ENCODE measurements around the gene NEK11. TPM values are rescaled to one million over a fixed set of nuclear protein-coding genes. Genes with fewer than 3 reads are reported as not detected.

The NEK11 gene
- polyA plus RNA-seq, 1 of the 3 experiments (the other 2 are of a cell fraction), result 4.7 TPM

DNA sequence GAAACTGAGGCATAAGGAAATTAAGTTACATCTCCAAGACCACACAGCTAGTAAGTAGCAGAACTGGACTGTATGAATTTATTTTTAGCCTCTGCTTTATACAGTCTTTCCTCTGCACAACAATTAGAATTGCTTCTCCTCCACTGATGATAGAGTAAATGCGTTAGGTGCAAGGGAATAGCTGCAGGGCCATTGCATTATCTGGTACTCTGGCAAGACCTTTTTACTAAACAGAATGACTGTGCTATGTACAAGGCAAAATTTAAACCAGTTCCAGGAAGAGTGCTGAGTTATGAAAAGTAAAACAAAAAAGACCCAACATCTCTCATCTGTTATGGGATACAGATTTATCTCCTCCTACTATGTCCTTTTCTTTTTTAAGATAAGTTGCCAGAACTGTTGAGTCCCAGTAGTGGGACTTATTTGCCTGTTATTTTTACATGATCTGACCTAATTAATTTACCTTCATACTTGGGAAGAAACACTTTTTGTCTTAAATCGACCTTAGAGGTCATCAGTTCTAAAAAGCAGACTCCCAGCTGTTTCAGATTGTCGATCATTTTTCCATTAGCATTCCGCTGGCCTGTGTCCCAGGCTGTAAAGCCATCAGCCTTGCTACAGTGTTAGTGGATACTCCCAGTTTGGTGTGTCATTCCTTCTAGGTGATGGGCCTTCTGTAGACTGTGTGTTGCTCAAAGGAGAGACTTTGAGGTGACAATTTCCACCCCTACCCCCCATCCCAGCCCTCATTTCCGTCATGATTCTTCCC lies 207.4 kb downstream of the NEK11 start:
- no peaks in the 10 kb centered on the region for H3K79me2 ChIP-seq (ENCODE audit: insufficient read depth)
- H3K9ac ChIP-seq, result no peak overlapping the region
- TF ChIP-seq GATA2 (CRISPR knock-in tag; IDR thresholded peaks at IDR 0.05) (peak; percentile 39), TCF12 (IDR thresholded peaks at IDR 0.05) (no peak), RXRA (IDR thresholded peaks at IDR 0.05; ENCODE audit: borderline replicate concordance, low read depth) (no peak), EP300 (IDR thresholded peaks at IDR 0.05; ENCODE audit: borderline replicate concordance in 1 of 2, low read depth in 1 of 2, low read length in 1 of 2) (peak in 1 of 2 experiments; percentile 67; a peak in 1 of 4 replicates), RCOR1 (IDR thresholded peaks at IDR 0.05; ENCODE audit: low read length) (peak; percentile 47), MXI1 (IDR thresholded peaks at IDR 0.05; ENCODE audit: low read depth, low read length) (0 out of 2 replicates have a peak, but pooled peaks have one; percentile 28), CHD2 (IDR thresholded peaks at IDR 0.05; ENCODE audit: low read length, partially characterized antibody) (peak; percentile 31), TEAD4 (IDR thresholded peaks at IDR 0.05; ENCODE audit: borderline replicate concordance, insufficient read depth) (no peak), RAD21 (IDR thresholded peaks at IDR 0.05; ENCODE audit: low read length) (peak; percentile 29; the same call in 1 of the 2 replicates)
- TF ChIP-seq, protein P1, sequence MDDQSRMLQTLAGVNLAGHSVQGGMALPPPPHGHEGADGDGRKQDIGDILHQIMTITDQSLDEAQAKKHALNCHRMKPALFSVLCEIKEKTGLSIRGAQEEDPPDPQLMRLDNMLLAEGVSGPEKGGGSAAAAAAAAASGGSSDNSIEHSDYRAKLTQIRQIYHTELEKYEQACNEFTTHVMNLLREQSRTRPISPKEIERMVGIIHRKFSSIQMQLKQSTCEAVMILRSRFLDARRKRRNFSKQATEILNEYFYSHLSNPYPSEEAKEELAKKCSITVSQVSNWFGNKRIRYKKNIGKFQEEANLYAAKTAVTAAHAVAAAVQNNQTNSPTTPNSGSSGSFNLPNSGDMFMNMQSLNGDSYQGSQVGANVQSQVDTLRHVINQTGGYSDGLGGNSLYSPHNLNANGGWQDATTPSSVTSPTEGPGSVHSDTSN (IDR thresholded peaks at IDR 0.05), result no peak
- POLR2A ChIA-PET, result no interaction called here
- no peak overlapping the region for H2AFZ ChIP-seq (ENCODE audit: low read depth)
- H3K27me3 ChIP-seq (ENCODE audit: insufficient read depth), result no peaks in the 10 kb centered on the region
- H3K4me2 ChIP-seq, result no peak overlapping the region
- H3K9me2 ChIP-seq, result no peaks in the 10 kb centered on the region
- no peak overlapping the region for H3K4me3 ChIP-seq (ENCODE audit: low read depth in 2 of 2, low read length in 1 of 2)
- H3K4me1 ChIP-seq (ENCODE audit: control insufficient read depth in 1 of 2, insufficient read depth in 2 of 2, low read depth in 1 of 2, low read length in 1 of 2), result peaks cover 0 to 40% of the 10 kb centered on the region in 2 experiments; a peak in 2 of 4 replicates
- no peaks in the 10 kb centered on the region for H3K36me3 ChIP-seq (replicated peaks in 1 of 2; ENCODE audit: control insufficient read depth in 1 of 2, insufficient read depth in 2 of 2, low read length in 1 of 2)
- no peaks in the 10 kb centered on the region for H3K9me3 ChIP-seq
- H3F3A ChIP-seq (replicated peaks; ENCODE audit: insufficient read depth), result no peaks in the 10 kb centered on the region
- peak; percentile 37 for DNase-seq
- H3K27ac ChIP-seq (ENCODE audit: low read depth in 2 of 2, low read length in 1 of 2), result peak overlapping the region in 1 of 2 experiments; percentile 92; a peak in 2 of 4 replicates
- CTCF ChIA-PET, result interaction anchor here (0.6 to 1.2 kb wide), 3 partner anchors 182 to 801 kb away, joined by 3 to 4 read pairs (median 3); partner anchors contain the start of gene CPNE4
- H4K20me1 ChIP-seq (ENCODE audit: insufficient read depth), result no peaks in the 10 kb centered on the region
- WGBS (ENCODE audit: low lambda C conversion rate), result 42% methylated on average over 5 of the region's 5 CpGs

DNA sequence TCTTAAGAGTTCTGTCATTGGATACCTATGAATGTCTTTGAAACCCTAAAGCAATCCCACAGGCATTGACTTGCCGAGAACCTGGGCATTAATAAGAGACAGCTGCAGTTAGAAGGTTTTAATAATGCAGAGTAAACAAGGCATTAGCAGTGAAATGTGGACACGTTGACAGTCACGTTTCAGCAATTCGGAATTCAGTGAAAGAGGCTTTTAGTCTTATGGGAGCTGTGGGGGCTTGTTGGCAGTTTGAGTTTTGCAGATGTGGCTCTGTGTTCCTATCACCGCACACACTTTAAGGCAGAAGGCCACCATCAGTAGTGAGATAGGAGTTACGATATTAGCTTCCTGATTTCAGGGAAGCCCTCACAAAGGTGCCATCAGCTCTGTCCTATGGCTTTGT lies 209.7 kb downstream of the NEK11 start:
- CTCF ChIA-PET, result interaction anchor here (0.8 to 2.4 kb wide), 2 partner anchors 21 to 798 kb away, joined by 3 to 7 read pairs; partner anchors contain the start of gene CPNE4
- POLR2A ChIA-PET, result interaction anchor here (1.4 kb wide), 1 partner anchor 145 kb away, joined by 6 read pairs; the partner anchor contains the start of gene NUDT16
- no peak for TF ChIP-seq GATA2 (CRISPR knock-in tag; IDR thresholded peaks at IDR 0.05)
- TF ChIP-seq SIN3A (IDR thresholded peaks at IDR 0.05; ENCODE audit: borderline replicate concordance, low read depth, low read length), result no peak
- TF ChIP-seq, protein P2, sequence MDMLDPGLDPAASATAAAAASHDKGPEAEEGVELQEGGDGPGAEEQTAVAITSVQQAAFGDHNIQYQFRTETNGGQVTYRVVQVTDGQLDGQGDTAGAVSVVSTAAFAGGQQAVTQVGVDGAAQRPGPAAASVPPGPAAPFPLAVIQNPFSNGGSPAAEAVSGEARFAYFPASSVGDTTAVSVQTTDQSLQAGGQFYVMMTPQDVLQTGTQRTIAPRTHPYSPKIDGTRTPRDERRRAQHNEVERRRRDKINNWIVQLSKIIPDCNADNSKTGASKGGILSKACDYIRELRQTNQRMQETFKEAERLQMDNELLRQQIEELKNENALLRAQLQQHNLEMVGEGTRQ (IDR thresholded peaks at IDR 0.05; ENCODE audit: borderline replicate concordance, low read depth, low read length), result no peak
- TF ChIP-seq SMC3 (IDR thresholded peaks at IDR 0.05; ENCODE audit: low read depth, low read length), result no peak
- no peak for TF ChIP-seq TAF1 (IDR thresholded peaks at IDR 0.05; ENCODE audit: borderline replicate concordance, low read depth, low read length)
- TF ChIP-seq EZH2phosphoT487 (IDR thresholded peaks at IDR 0.05; ENCODE audit: borderline replicate concordance, low read depth), result no peak
- no peak for TF ChIP-seq RFX5 (IDR thresholded peaks at IDR 0.05; ENCODE audit: low read length)
- TF ChIP-seq, protein P3, sequence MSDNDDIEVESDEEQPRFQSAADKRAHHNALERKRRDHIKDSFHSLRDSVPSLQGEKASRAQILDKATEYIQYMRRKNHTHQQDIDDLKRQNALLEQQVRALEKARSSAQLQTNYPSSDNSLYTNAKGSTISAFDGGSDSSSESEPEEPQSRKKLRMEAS (IDR thresholded peaks at IDR 0.05; ENCODE audit: low read depth), result no peak
- TF ChIP-seq FOXM1 (IDR thresholded peaks at IDR 0.05; ENCODE audit: low read depth), result no peak
- no peak for TF ChIP-seq MEF2A (IDR thresholded peaks at IDR 0.05; ENCODE audit: borderline replicate concordance, low read depth)
- TF ChIP-seq, protein P4, sequence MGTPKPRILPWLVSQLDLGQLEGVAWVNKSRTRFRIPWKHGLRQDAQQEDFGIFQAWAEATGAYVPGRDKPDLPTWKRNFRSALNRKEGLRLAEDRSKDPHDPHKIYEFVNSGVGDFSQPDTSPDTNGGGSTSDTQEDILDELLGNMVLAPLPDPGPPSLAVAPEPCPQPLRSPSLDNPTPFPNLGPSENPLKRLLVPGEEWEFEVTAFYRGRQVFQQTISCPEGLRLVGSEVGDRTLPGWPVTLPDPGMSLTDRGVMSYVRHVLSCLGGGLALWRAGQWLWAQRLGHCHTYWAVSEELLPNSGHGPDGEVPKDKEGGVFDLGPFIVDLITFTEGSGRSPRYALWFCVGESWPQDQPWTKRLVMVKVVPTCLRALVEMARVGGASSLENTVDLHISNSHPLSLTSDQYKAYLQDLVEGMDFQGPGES (IDR thresholded peaks at IDR 0.05; ENCODE audit: low read depth, low read length), result no peak
- TF ChIP-seq ELF1 (IDR thresholded peaks at IDR 0.05), result no peak
- TF ChIP-seq, protein P5, sequence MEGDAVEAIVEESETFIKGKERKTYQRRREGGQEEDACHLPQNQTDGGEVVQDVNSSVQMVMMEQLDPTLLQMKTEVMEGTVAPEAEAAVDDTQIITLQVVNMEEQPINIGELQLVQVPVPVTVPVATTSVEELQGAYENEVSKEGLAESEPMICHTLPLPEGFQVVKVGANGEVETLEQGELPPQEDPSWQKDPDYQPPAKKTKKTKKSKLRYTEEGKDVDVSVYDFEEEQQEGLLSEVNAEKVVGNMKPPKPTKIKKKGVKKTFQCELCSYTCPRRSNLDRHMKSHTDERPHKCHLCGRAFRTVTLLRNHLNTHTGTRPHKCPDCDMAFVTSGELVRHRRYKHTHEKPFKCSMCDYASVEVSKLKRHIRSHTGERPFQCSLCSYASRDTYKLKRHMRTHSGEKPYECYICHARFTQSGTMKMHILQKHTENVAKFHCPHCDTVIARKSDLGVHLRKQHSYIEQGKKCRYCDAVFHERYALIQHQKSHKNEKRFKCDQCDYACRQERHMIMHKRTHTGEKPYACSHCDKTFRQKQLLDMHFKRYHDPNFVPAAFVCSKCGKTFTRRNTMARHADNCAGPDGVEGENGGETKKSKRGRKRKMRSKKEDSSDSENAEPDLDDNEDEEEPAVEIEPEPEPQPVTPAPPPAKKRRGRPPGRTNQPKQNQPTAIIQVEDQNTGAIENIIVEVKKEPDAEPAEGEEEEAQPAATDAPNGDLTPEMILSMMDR (IDR thresholded peaks at IDR 0.05), result no peak
- TF ChIP-seq CHD2 (IDR thresholded peaks at IDR 0.05; ENCODE audit: low read length, partially characterized antibody), result no peak

More for the DNA sequence above, 209.7 kb downstream of the NEK11 start:
- H3K9me2 ChIP-seq, result no peaks in the 10 kb centered on the region
- H4K20me1 ChIP-seq (ENCODE audit: insufficient read depth), result no peaks in the 10 kb centered on the region
- H3K27ac ChIP-seq (ENCODE audit: low read depth in 2 of 2, low read length in 1 of 2), result no peak overlapping the region
- no peak overlapping the region for H3K9ac ChIP-seq
- no peak for DNase-seq
- H3F3A ChIP-seq (replicated peaks; ENCODE audit: insufficient read depth), result no peaks in the 10 kb centered on the region
- no peaks in the 10 kb centered on the region for H3K79me2 ChIP-seq (ENCODE audit: insufficient read depth)
- H3K4me3 ChIP-seq (ENCODE audit: low read depth in 2 of 2, low read length in 1 of 2), result no peak overlapping the region
- no peak overlapping the region for H3K4me2 ChIP-seq
- H3K4me1 ChIP-seq (ENCODE audit: control insufficient read depth in 1 of 2, insufficient read depth in 2 of 2, low read depth in 1 of 2, low read length in 1 of 2), result peaks cover 0 to 40% of the 10 kb centered on the region in 2 experiments; a peak in 2 of 4 replicates
- H3K36me3 ChIP-seq (replicated peaks in 1 of 2; ENCODE audit: control insufficient read depth in 1 of 2, insufficient read depth in 2 of 2, low read length in 1 of 2), result no peaks in the 10 kb centered on the region
- H2AFZ ChIP-seq (ENCODE audit: low read depth), result no peak overlapping the region
- H3K9me3 ChIP-seq, result no peaks in the 10 kb centered on the region
- 85% methylated on average over 6 of the region's 6 CpGs for WGBS (ENCODE audit: low lambda C conversion rate)
- no peaks in the 10 kb centered on the region for H3K27me3 ChIP-seq (ENCODE audit: insufficient read depth)

Data from SK-N-SH (cell line).